ENCODE results near the gene LDHAL6A. TPM values are rescaled to one million over a fixed set of nuclear protein-coding genes. Genes with fewer than 3 reads are reported as not detected.

The LDHAL6A gene
- total RNA-seq = not detected

DNA sequence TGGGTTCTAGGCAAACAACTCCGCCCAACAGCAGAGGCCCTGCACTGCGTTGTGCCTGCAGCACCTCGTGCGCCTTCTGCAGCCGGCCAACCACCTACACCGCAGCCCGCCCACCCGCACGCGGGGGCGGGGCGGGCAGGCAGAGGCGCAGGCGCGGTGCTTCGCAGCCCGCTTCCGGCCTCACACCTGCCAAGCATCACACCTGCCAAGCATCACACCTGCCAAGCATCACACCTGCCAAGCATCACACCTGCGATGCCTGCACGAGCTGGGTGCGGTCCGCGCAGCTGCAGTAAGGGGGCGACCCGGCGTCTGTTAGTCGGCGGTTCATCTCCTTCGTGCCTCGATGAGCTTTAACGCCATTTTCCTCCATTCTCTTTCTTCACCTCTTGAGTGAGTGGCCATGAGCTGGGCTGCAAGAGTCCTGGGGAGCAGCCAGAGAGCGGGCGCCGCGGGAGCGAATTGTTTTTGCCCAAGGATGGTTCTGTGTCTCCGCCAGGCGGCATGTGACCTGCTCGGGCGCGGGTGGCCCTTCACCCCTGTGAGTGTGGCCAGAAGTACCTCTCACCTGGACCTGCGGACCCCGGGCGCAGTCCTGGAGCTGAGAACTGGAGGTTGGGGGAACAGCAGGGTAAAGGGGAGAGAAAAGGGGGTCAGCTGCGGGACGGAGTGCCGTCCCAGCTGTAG lies at the start of gene LDHAL6A:
Gene LDHAL6A, plus strand, starts transcription at position 171 of the 687 bp plus-strand sequence. CDS start 825 bp downstream, outside the sequence.
- ChIA-PET POLR2A (no interaction called here), CTCF (interaction anchor here (0.7 kb wide), 1 partner anchor 276 kb away, joined by 3 read pairs; no protein-coding TSS in a partner anchor)

DNA sequence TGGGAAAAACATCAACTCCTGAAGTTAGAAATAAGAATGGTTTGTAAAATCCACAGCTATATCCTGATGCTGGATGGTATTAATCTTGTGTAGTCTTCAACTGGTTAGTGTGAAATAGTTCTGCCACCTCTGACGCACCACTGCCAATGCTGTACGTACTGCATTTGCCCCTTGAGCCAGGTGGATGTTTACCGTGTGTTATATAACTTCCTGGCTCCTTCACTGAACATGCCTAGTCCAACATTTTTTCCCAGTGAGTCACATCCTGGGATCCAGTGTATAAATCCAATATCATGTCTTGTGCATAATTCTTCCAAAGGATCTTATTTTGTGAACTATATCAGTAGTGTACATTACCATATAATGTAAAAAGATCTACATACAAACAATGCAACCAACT lies 48.3 kb upstream of the LDHAL6A start:
- ChIA-PET POLR2A (interaction anchor here (0.6 to 1.7 kb wide), 3 partner anchors 13 to 119 kb away, joined by 4 to 8 read pairs (median 7); partner anchors contain the start of gene LDHA), CTCF (interaction anchor here (2.1 kb wide), 1 partner anchor 11 kb away, joined by 5 read pairs; no protein-coding TSS in a partner anchor)

GRCh38 chr11:18408558-18409291 lies 46.9 kb upstream of the LDHAL6A start:
- ChIA-PET CTCF (interaction anchor here (2.1 kb wide), 1 partner anchor 13 kb away, joined by 5 read pairs; no protein-coding TSS in a partner anchor), POLR2A (interaction anchor here (0.8 to 0.9 kb wide), 2 partner anchors 12 to 14 kb away, joined by 3 to 4 read pairs; partner anchors contain the start of gene LDHA)

DNA sequence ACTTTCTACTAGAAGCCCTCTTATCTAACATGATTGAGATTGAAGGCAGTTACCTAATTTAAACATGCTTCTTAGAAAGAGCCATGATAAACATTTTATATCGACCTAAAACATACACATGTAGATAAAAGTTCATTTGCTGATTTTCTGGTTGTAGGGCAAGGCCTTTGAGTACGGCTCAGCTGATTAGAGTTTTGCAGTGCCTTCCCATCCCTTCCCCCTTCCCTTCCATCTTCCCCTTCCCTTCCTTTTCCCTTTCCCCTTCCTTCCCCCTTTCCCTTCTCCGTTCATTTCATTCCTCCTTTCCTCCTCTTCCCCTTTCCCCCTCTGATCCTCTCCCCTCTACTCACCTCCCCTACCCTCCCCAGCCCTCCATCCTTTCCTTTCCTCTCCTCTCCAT lies 39.2 kb upstream of the LDHAL6A start:
- POLR2A ChIA-PET = no interaction called here
- CTCF ChIA-PET = no interaction called here

- ChIA-PET POLR2A (no interaction called here), CTCF (no interaction called here)
Observed at GRCh38 chr11:18419040-18419439, 36.6 kb upstream of the LDHAL6A start.

- POLR2A ChIA-PET = no interaction called here
- CTCF ChIA-PET = no interaction called here
Observed at GRCh38 chr11:18420067-18420466, 35.6 kb upstream of the LDHAL6A start.

GRCh38 chr11:18427240-18427639 lies 28.4 kb upstream of the LDHAL6A start:
- ChIA-PET CTCF (no interaction called here), POLR2A (no interaction called here)

DNA sequence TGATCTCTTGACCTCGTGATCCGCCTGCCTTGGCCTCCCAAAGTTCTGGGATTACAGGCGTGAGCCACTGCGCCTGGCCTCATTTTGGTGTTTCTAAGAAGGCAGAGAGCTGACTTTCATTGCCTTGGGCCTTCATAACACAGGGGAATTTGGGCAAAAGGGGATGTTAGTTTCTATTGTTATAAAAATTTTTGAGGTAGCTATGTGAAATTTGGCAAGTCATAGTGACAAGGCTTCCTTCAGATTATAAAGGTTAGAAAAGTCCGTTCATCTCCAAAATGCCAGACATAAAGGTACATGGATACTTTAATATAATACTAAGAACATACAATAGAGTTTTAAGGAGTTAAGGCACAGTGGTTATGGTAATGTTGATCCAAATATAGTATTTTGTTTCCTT lies 26.3 kb upstream of the LDHAL6A start:
- ChIA-PET POLR2A (no interaction called here), CTCF (no interaction called here)

DNA sequence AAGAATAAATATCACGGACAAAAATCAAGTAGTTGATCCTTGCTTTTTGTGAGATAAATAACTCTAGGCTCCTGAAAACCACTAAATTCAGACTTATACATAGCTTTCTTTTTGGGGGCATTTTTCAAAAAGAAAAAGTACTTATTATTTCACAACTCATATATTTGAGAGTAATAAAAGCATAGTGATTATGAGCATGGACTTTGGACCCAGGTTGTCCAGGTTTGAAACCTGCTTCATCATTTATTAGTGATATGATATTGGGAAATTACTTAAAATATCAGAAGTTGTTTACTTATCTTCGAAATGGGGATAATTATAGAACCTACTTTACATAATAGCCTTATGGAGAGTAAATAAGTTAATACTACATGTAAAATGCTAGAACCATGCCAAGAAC lies 17.0 kb upstream of the LDHAL6A start:
- CTCF ChIA-PET = no interaction called here
- POLR2A ChIA-PET = no interaction called here

DNA sequence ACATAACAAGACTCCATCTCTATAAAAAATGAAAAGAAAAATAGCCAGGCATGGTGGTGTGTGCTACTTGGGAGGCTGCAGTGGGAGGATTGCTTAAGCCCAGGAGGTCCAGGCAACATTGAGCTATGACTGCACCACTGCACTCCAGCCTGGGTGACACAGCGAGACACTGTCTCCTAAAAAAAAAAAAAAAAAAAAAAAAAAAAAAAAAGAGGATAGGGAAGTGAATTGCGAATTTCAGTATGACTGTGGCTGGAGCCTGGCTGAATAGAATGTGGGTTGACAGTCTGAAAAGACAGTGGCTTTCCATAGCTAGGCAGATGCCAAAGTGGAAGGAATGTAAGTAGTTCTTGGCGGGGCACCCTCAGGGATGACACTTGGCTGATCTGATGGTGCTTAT lies 6.4 kb upstream of the LDHAL6A start:
- CTCF ChIA-PET = no interaction called here
- POLR2A ChIA-PET = no interaction called here

- ChIA-PET POLR2A (no interaction called here), CTCF (interaction anchor here (0.7 kb wide), 1 partner anchor 171 kb away, joined by 3 read pairs; no protein-coding TSS in a partner anchor)
Observed at GRCh38 chr11:18452927-18453326, 2.7 kb upstream of the LDHAL6A start.

- POLR2A ChIA-PET = no interaction called here
Observed at GRCh38 chr11:18457450-18457849, 1.8 kb downstream of the LDHAL6A start.

GRCh38 chr11:18459634-18460033 lies 4.0 kb downstream of the LDHAL6A start:
- CTCF ChIA-PET = no interaction called here

More at GRCh38 chr11:18457450-18457849, 1.8 kb downstream of the LDHAL6A start:
- CTCF ChIA-PET = no interaction called here

DNA sequence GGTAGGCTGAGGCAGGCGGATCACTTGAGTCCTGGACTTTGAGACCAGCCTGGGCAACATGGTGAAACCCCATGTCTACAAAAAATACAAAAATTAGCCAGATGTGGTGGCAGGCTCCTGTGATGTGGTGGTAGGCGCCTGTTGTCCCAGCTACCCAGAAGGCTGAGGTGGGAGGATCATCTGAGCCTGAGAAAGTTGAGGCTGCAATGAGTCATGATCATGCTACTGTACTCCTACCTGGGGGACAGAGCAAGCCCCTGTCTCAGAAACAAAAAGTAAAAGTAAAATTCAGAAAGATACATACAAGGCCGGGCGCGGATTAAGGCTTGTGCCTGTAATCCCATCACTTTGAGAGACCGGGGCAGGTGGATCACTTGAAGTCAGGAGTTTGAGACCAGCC lies 6.3 kb downstream of the LDHAL6A start:
- POLR2A ChIA-PET = no interaction called here
- CTCF ChIA-PET = no interaction called here

More at GRCh38 chr11:18459634-18460033, 4.0 kb downstream of the LDHAL6A start:
- POLR2A ChIA-PET = no interaction called here

GRCh38 chr11:18463439-18463838 lies 7.8 kb downstream of the LDHAL6A start:
- POLR2A ChIA-PET = interaction anchor here (0.5 to 0.6 kb wide), 2 partner anchors 45 to 63 kb away, joined by 3 to 4 read pairs; no protein-coding TSS in a partner anchor
- CTCF ChIA-PET = no interaction called here

DNA sequence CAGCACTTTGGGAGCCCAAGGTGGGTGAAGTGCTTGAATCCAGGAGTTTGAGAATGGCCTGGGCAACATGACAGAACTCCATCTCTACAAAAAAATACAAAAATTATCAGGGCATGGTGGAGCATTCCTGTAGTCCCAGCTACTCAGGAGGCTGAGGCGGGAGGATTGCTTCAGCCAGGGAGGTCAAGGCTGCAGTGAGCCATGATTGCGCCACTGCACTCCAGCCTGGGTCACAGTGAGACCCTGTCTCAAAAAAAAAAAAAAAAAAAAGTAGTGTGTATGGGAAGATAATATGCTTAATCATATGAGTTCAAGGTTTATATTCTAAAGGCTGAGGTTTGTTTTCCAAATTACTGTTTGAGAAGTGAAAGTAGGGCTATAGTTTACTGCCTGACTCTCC lies 10.7 kb downstream of the LDHAL6A start:
- POLR2A ChIA-PET = no interaction called here
- CTCF ChIA-PET = no interaction called here

- POLR2A ChIA-PET = interaction anchor here (0.5 kb wide), 1 partner anchor 105 kb away, joined by 12 read pairs; no protein-coding TSS in a partner anchor
- CTCF ChIA-PET = no interaction called here
Observed at GRCh38 chr11:18468059-18468458, 12.4 kb downstream of the LDHAL6A start.

DNA sequence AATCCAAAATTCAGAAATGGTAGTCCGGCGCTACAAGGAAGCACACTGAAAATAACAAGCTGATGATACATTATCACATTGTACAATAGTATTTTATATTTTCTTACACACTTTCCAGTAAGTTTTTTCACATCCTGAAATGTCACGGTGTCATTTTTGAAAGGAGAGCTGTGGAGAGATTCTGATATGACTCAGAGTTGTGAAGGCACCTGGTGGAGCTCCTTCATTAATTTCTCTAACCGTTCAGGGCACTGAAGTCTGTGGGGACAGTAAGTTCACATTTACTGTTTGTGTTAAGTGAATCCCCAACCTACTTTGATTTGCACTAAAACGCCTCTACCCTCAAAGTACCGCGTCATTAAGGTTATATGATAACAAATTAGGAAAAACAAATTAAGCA lies 13.3 kb downstream of the LDHAL6A start:
- ChIA-PET CTCF (no interaction called here), POLR2A (no interaction called here)

DNA sequence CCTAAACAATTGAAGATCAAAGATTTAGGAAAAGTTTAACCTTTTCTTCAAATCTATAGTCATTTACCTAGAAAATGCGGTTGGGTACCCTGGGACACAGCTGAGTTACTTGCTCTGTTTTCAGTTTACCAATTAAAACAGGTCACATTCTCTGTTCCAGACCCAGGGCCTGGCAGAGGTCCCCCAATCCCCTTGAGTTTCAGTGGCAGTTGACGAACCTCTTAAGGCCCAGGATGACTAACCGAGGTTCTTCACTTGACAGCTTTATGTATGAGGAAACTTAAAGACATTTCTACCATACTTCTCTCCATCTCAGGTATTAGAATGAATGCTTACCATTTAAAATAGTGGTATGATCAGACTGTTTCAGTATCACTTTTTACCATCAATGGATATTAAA lies 16.3 kb downstream of the LDHAL6A start:
- POLR2A ChIA-PET = no interaction called here
- CTCF ChIA-PET = no interaction called here

DNA sequence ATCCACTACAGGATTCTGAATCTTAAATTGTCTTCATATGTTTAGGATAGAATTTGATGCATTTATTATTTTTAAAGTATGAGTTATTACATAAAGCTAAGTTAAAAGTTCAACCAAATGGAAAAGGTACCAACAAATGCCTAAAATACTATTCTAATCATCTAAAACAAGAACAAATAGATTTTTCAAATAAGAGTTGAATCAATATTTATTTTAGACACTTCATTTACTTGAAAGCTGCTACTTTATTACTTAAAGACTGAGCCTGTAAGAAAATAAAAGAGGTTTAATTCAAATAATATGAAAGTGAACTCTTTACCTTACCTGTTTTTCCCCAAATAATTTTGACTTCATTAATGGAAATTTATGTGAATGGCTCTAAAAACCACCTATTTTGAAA lies 16.9 kb downstream of the LDHAL6A start:
- ChIA-PET POLR2A (no interaction called here), CTCF (no interaction called here)

GRCh38 chr11:18479063-18479462 lies 23.4 kb downstream of the LDHAL6A start:
- CTCF ChIA-PET = no interaction called here
- POLR2A ChIA-PET = no interaction called here

Measured in activated CD8-positive, alpha-beta memory T cell treated with anti-CD3 and anti-CD28 coated beads for 36 hours (primary cell).